Prostate gland (tissue), 2 donors: ENCODE measurements around the gene SPOUT1.
"Not testable (repeated sequence)": the region's sequence is repeated elsewhere in the genome, so short reads cannot be mapped to it uniquely, and the experiment has no call there.

Experiments used
- POLR2A ChIP-seq: fragments of 450-650 bp; IDR thresholded peaks from one replicate; pipeline ENCODE4 v1.6.1; 2016; ENCODE audit warnings: antibody characterized with exemption, mild to moderate bottlenecking
- POLR2AphosphoS5 ChIP-seq: sonication (generic); formaldehyde crosslinking; IDR thresholded peaks from one replicate; pipeline ENCODE4 v1.6.1; 2017; ENCODE audit warnings: antibody characterized with exemption
- TF ChIP-seq, protein P1 (sequence below), 4 experiments: fragments of 200-600 bp in 2 of 4; fragments of 450-650 bp in 2 of 4; sonication (generic) in 2 of 4; IDR thresholded peaks; 1 replicate in 3 of 4; 2 replicates in 1 of 4; pipeline ENCODE4 v1.5.1; 2016 to 2019; ENCODE audit warnings: antibody characterized with exemption in 4 of 4, mild to moderate bottlenecking in 2 of 4, moderate library complexity in 2 of 4

- TF ChIP-seq, protein P1, sequence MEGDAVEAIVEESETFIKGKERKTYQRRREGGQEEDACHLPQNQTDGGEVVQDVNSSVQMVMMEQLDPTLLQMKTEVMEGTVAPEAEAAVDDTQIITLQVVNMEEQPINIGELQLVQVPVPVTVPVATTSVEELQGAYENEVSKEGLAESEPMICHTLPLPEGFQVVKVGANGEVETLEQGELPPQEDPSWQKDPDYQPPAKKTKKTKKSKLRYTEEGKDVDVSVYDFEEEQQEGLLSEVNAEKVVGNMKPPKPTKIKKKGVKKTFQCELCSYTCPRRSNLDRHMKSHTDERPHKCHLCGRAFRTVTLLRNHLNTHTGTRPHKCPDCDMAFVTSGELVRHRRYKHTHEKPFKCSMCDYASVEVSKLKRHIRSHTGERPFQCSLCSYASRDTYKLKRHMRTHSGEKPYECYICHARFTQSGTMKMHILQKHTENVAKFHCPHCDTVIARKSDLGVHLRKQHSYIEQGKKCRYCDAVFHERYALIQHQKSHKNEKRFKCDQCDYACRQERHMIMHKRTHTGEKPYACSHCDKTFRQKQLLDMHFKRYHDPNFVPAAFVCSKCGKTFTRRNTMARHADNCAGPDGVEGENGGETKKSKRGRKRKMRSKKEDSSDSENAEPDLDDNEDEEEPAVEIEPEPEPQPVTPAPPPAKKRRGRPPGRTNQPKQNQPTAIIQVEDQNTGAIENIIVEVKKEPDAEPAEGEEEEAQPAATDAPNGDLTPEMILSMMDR (IDR thresholded peaks at IDR 0.05): not testable (repeated sequence)
- not testable (repeated sequence) for TF ChIP-seq POLR2A, POLR2AphosphoS5
These were observed 28.9 kb upstream of the SPOUT1 start for GRCh38 chr9:128858476-128858875.
